ENCODE results near the gene ZNF469.

GRCh38 chr16:88412766-88413165 lies 30.0 kb downstream of the ZNF469 start:
- TF ChIP-seq EZH2 (conservative IDR thresholded peaks at IDR 0.05; ENCODE audit: low read depth, low read length) (no peak), CTCF (CRISPR knock-in tag; IDR thresholded peaks at IDR 0.05) (no peak), ZNF816 (CRISPR knock-in tag; IDR thresholded peaks at IDR 0.05; ENCODE audit: borderline replicate concordance) (no peak), ZBTB26 (CRISPR knock-in tag; IDR thresholded peaks at IDR 0.05; ENCODE audit: borderline replicate concordance) (no peak), ATF3 (CRISPR knock-in tag; IDR thresholded peaks at IDR 0.05) (no peak), FOXK2 (IDR thresholded peaks at IDR 0.05) (no peak), KMT2A (CRISPR knock-in tag; IDR thresholded peaks at IDR 0.05) (no peak), HNRNPK (IDR thresholded peaks at IDR 0.05; ENCODE audit: low read depth, low read length, poor library complexity, severe bottlenecking) (no peak), ARNTL (CRISPR knock-in tag; IDR thresholded peaks at IDR 0.05) (no peak), PRDM15 (CRISPR knock-in tag; IDR thresholded peaks at IDR 0.05) (no peak), ARID3A (IDR thresholded peaks at IDR 0.05; ENCODE audit: low read depth, low read length) (no peak), HCFC1 (IDR thresholded peaks at IDR 0.05; ENCODE audit: low read depth, low read length) (no peak), SRSF1 (optimal IDR thresholded peaks at IDR 0.05; ENCODE audit: low read depth, low read length) (no peak)
